ENCODE measurements around the gene ZNF576. TPM values are rescaled to one million over a fixed set of nuclear protein-coding genes. Genes with fewer than 3 reads are reported as not detected.
A peak's percentile ranks its signal among the peaks of the same experiment; 100 is the strongest.

Gene ZNF576
- total RNA-seq, 2 donors from 2014 or later, result 4.6 to 20.2 TPM

DNA sequence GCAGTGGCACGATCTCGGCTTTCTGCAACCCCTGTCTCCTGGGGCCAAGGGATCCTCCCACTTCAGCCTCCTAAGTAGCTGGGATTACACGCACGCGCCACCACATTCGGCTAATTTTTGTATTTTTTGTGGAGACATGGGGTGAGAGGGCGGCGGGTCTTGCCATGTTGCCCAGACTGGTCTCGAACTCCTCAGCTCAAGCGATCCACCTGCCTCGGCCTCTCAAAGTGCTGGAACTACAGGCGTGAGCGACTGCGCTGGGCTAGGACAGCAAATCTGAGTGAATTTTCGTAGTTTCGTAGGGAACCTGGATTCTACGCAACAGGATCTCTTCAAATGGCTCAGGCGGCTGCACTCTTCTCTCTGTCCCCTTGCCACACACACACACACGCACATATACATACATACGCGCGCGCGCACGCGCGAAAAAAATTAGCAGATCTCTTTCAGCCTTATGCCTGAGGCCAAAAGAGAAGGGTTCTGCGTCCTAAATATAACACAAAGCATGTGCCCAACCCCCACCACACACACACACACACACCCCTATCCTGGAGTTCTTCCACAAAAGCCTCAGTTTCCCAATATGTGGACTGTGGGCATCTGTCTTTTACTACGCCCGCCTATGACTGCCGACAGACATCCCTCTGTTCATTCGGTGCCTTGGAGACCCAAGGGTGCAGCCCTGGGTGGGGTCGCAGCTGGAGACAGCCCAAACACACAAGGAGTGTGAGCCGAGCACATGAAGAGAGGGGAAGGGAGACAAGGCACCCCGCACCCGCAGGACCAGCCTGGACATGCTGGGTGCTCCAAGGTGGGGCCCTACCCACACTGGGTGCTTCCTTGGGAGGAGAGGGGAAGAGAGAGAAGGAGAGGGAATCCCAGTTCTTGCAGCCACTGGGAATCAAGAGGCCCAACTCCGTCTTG is 20.2 kb upstream of the ZNF576 start:
- no peaks in the 10 kb centered on the region for H3K27me3 ChIP-seq (replicated peaks; ENCODE audit: insufficient read depth)
- DNase-seq (ENCODE audit: low spot score), result no peak
- peak overlapping the region; percentile 98 for H3K4me3 ChIP-seq
- no peaks in the 10 kb centered on the region for H3K36me3 ChIP-seq
- H3K27ac ChIP-seq, result peak overlapping the region; percentile 53 to 58
- no peaks in the 10 kb centered on the region for H3K9me3 ChIP-seq
- ATAC-seq (ENCODE audit: insufficient number of reproducible peaks, low FRiP score, low read depth), result no peak
- TF ChIP-seq, protein P1, sequence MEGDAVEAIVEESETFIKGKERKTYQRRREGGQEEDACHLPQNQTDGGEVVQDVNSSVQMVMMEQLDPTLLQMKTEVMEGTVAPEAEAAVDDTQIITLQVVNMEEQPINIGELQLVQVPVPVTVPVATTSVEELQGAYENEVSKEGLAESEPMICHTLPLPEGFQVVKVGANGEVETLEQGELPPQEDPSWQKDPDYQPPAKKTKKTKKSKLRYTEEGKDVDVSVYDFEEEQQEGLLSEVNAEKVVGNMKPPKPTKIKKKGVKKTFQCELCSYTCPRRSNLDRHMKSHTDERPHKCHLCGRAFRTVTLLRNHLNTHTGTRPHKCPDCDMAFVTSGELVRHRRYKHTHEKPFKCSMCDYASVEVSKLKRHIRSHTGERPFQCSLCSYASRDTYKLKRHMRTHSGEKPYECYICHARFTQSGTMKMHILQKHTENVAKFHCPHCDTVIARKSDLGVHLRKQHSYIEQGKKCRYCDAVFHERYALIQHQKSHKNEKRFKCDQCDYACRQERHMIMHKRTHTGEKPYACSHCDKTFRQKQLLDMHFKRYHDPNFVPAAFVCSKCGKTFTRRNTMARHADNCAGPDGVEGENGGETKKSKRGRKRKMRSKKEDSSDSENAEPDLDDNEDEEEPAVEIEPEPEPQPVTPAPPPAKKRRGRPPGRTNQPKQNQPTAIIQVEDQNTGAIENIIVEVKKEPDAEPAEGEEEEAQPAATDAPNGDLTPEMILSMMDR (IDR thresholded peaks at IDR 0.05), result no peak
- H3K4me1 ChIP-seq (ENCODE audit: control insufficient read depth in 1 of 2, low read depth in 2 of 2), result peaks cover 15 to 17% of the 10 kb centered on the region in 2 donors

DNA sequence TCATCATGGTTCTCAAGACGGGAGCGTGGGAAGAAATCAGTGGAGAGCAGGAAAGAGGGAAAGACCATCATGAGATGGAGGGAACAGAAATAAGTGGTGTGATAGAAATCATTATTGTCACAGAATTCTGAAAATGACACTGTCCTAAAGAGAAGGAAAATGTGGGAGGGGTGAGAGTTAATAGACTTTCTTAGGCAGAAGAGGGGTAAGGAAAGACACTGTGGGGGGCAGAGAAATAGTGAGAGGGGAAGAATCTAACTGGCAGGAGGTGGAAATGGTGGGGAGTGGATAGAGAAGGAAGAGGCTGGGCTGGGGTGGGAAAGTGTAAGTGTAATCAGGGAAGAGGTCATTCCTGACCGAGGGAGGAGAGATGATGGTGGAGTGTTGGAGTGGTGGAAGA is 17.6 kb upstream of the ZNF576 start:
- no peak for ATAC-seq (ENCODE audit: insufficient number of reproducible peaks, low FRiP score, low read depth)
- DNase-seq (ENCODE audit: low spot score), result no peak
- TF ChIP-seq, protein P1 (IDR thresholded peaks at IDR 0.05), result no peak

DNA sequence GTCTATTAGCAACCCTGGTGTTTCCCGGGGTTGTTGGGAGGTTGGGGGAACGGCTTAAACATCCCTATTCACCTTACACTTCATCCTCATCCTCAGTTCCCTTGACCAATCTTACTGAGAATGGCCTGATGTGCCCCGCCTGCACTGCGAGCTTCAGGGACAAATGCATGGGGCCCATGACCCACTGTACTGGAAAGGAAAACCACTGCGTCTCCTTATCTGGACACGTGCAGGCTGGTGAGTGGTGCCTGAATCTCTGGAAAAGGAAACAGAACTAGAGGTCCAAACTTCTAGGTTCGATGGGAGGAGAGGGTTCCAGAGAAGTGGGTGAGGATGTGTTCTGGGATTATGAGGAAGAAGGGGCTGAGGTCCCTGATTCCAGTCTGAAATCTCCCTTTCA is 14.9 kb upstream of the ZNF576 start:
- H3K27ac ChIP-seq, result peak overlapping the region; percentile 15 to 36
- ATAC-seq (ENCODE audit: insufficient number of reproducible peaks, low FRiP score, low read depth) (no peak), DNase-seq (ENCODE audit: low spot score) (no peak)
- H3K27me3 ChIP-seq (replicated peaks; ENCODE audit: insufficient read depth), result no peaks in the 10 kb centered on the region
- H3K4me1 ChIP-seq (ENCODE audit: control insufficient read depth in 1 of 2, low read depth in 2 of 2), result peaks cover 6 to 20% of the 10 kb centered on the region in 2 donors
- TF ChIP-seq, protein P1 (IDR thresholded peaks at IDR 0.05), result no peak
- H3K9me3 ChIP-seq, result no peaks in the 10 kb centered on the region
- H3K4me3 ChIP-seq, result peak overlapping the region; percentile 76
- no peaks in the 10 kb centered on the region for H3K36me3 ChIP-seq

More for the DNA sequence above, 17.6 kb upstream of the ZNF576 start:
- Histone ChIP-seq H3K9me3 (no peaks in the 10 kb centered on the region), H3K4me3 (no peak overlapping the region), H3K27me3 (replicated peaks; ENCODE audit: insufficient read depth) (no peaks in the 10 kb centered on the region), H3K27ac (no peak overlapping the region), H3K36me3 (no peaks in the 10 kb centered on the region), H3K4me1 (ENCODE audit: control insufficient read depth in 1 of 2, low read depth in 2 of 2) (peaks cover 16 to 29% of the 10 kb centered on the region in 2 donors)

DNA sequence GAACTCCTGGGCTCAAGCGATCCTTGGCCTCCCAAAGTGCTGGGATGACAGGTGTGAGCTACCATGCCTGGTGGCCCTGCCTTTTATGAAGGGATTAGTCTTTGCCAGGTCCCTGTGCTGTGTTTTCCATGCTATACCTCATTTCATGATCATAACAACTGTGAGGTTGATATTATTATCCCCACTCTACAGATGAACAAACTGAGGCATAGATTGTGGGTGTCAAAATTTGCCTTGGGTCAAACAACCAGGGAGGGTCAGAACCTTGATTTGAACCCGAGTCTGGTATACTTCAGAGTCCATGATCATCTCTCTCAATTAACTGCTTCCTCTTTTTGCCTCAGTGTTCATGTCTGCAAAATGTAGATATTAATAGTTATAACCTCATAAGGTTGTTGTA is 13.9 kb upstream of the ZNF576 start:
- peaks cover 6 to 20% of the 10 kb centered on the region in 2 donors for H3K4me1 ChIP-seq (ENCODE audit: control insufficient read depth in 1 of 2, low read depth in 2 of 2)
- H3K9me3 ChIP-seq, result no peaks in the 10 kb centered on the region
- H3K27ac ChIP-seq, result no peak overlapping the region
- TF ChIP-seq, protein P1 (IDR thresholded peaks at IDR 0.05), result no peak
- no peaks in the 10 kb centered on the region for H3K36me3 ChIP-seq
- no peak overlapping the region for H3K4me3 ChIP-seq
- no peaks in the 10 kb centered on the region for H3K27me3 ChIP-seq (replicated peaks; ENCODE audit: insufficient read depth)
- DNase-seq (ENCODE audit: low spot score) (no peak), ATAC-seq (ENCODE audit: insufficient number of reproducible peaks, low FRiP score, low read depth) (no peak)

DNA sequence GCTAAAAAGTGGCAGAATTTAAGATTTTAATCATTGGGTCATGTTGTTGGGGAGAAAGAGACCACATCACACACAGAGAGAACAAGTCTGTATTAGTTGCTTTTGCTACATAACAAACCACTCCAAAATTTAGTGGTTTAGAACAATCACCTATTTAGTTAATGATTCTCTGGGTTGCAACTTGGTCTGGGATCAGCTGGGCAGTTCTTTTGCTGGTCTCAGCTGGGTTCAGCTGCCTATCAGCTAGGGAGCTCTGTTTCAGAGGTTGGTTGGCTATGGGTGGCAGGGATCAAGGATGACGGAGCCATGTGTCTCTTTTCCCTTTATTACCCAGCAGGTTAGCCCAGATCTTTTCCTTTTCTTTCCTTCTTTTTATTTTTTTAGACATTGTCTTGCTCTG is 11.9 kb upstream of the ZNF576 start:
- Histone ChIP-seq H3K9me3 (no peaks in the 10 kb centered on the region), H3K36me3 (peaks cover 5% of the 10 kb centered on the region), H3K4me3 (no peak overlapping the region), H3K4me1 (ENCODE audit: control insufficient read depth in 1 of 2, low read depth in 2 of 2) (peaks cover 6 to 20% of the 10 kb centered on the region in 2 donors), H3K27me3 (replicated peaks; ENCODE audit: insufficient read depth) (no peaks in the 10 kb centered on the region), H3K27ac (no peak overlapping the region)
- DNase-seq (ENCODE audit: low spot score) (no peak), ATAC-seq (ENCODE audit: insufficient number of reproducible peaks, low FRiP score, low read depth) (no peak)
- TF ChIP-seq, protein P1 (IDR thresholded peaks at IDR 0.05), result no peak

Measured in thoracic aorta (tissue), 2 donors.